Motor neuron (in vitro differentiated cells): ENCODE data around the gene RALGDS. TPM values are rescaled to one million over a fixed set of nuclear protein-coding genes. Genes with fewer than 3 reads are reported as not detected.
"Not testable (repeated sequence)": the region's sequence is repeated elsewhere in the genome, so short reads cannot be mapped to it uniquely, and the experiment has no call there.

ENCODE experiments used
- ATAC-seq, 8 experiments: fragments of 200-7000 bp; cut with Tn5 transposase; replicated peaks in 6 of 8; 2 replicates each; pipeline ENCODE4 v1.8.0; 2021; ENCODE audit warnings: mild to moderate bottlenecking in 8 of 8, moderate library complexity in 8 of 8
- H3K27ac ChIP-seq, 2 donors: fragments of 250-450 bp; sonication (Bioruptor Pico); 2 replicates each; pipeline ENCODE4 v1.9.0; 2021; ENCODE audit warnings: antibody characterized with exemption in 2 of 2, mild to moderate bottlenecking in 2 of 2, moderate library complexity in 1 of 2
- H3K4me1 ChIP-seq, 2 donors: fragments of 250-450 bp; sonication (Bioruptor Pico); replicated peaks in 1 of 2; 2 replicates each; pipeline ENCODE4 v1.6.1; 2021; ENCODE audit warnings: antibody characterized with exemption in 2 of 2, mild to moderate bottlenecking in 2 of 2, moderate library complexity in 1 of 2
- H3K4me3 ChIP-seq, 5 donors: fragments of 250-450 bp; sonication (Bioruptor Pico); 2 replicates each; pipeline ENCODE4 v1.9.0; 2021; ENCODE audit warnings: antibody characterized with exemption in 5 of 5, mild to moderate bottlenecking in 5 of 5, moderate library complexity in 4 of 5
- WGBS, 10 experiments: fragments of 450-650 bp; shearing (Covaris generic); methylation state at CpG; one replicate each; pipeline ENCODE4 v1.0.0; 2022; 5-methylcytosine and 5-hydroxymethylcytosine counted together
- in situ Hi-C, 9 experiments: fragments of 400-800 bp; cut with MboI; loops; one replicate each; pipeline ENCODE4 v1.15.0; 2021; ENCODE audit warnings: low sequenced_read_pairs in 9 of 9, low pct_unique_long_range_greater_than_20kb in 2 of 9; ENCODE audit not compliant: unreplicated experiment in 9 of 9
- total RNA-seq, 8 experiments: library from RNA; unstranded; fragments of 300-600 nt; gene quantifications; 2 replicates each; pipeline versions ENCODE4 v1.2.3 to v1.2.4, GENCODE V29; 2022

The RALGDS gene
- total RNA-seq, 8 experiments from 2014 or later = 18.3 to 85.1 (median 52.9) TPM

DNA sequence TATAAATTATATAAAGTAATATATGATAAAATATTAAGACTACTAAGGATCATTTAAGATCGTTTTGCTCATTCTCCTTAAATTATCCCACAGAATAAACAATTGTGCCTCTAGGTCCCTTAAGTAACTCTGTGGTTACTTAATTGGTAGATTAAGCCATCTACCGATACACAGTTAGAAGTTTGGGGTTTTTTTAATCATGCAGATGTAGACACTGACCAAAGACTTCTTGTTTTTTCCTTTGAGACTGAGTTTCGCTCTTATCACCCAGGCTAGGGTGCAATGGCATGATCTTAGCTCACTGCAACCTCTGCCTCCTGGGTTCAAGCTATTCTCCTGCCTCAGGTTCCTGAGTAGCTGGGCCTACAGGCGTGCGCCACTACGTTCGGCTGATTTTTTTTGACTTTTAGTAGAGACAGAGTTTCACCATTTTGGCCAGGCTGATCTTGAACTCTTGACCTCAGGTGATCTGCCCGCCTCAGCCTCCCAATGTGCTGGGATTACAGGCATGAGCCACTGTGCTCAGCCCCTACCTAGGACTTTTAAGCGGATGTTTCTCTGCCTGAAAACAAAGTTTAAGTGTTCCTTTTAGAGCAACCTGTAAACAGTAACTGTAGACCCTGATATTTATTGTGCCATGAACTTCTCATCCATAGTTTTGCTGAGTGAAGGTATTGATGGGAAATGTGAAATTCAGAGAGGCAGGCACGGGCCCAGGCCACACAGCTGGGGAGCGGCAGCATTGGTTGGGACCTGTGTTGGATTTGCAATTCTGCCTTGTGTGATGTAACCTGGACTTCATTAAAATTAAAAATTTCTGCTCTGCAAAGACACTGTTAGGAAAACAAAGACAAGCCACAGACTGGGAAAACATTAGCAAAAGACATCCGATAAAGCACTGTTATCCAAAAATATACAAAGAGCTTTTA, 47.7 kb downstream of the RALGDS start:
- in situ Hi-C loops = no loop called here
- 59 to 100% (median 83%) methylated on average over 1 to 11 of the region's 12 CpGs for WGBS, 10 experiments
- no peaks in the 10 kb centered on the region for H3K4me1 ChIP-seq
- no peak overlapping the region for H3K27ac ChIP-seq
- peak in 1 of 8 experiments; percentile 63 for ATAC-seq
- H3K4me3 ChIP-seq = no peak overlapping the region

DNA sequence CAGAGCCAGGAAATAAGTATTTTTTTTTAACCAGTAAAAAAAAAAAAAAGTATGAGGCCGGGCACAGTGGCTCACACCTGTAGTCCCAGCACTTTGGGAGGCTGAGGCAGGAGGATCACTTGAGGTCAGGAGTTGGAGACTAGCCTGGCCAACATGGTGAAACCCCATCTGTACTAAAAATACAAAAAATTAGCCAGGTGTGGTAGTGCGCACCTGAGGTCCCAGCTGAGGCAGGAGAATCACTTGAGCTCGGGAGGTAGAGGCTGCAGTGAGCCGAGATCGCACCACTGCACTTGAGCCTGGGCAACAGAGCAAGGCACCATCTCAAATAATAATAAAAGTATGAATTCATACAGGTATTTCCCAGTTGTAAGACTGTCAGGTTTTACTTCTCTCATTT, 48.8 kb downstream of the RALGDS start:
- ATAC-seq, H3K4me1 ChIP-seq, H3K27ac ChIP-seq, in situ Hi-C loops, H3K4me3 ChIP-seq: not testable (repeated sequence)
- 43 to 100% (median 92%) methylated on average over 1 to 5 of the region's 5 CpGs; no CpG with 5 or more reads in 5 of the 10 experiments for WGBS, 10 experiments

DNA sequence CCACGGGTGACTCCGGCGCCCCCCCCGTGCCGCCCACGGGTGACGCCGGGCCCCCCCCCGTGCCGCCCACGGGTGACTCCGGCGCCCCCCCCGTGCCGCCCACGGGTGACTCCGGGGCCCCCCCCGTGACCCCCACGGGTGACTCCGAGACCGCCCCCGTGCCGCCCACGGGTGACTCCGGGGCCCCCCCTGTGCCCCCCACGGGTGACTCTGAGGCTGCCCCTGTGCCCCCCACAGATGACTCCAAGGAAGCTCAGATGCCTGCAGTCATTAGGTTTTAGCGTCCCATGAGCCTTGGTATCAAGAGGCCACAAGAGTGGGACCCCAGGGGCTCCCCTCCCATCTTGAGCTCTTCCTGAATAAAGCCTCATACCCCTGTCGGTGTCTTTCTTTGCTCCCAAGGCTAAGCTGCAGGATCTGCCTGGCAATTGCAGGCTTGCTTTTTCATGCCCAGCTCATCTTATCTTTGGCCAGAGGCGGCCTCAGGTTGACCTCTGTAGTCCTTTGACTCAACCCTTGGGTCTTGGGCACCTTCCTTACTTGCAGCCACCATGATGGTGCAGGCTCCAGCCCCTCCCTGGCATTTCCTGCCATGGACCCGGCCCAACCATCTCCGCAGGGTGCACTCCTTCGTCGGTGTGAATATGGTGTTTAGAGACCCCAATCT, 49.4 kb downstream of the RALGDS start:
- H3K27ac ChIP-seq = no peak overlapping the region
- H3K4me1 ChIP-seq = no peaks in the 10 kb centered on the region
- 82 to 100% (median 93%) methylated on average over 1 to 4 of the region's 33 CpGs; no CpG with 5 or more reads in 4 of the 10 experiments for WGBS, 10 experiments
- no peak for ATAC-seq
- no peak overlapping the region for H3K4me3 ChIP-seq
- in situ Hi-C loops = no loop called here

DNA sequence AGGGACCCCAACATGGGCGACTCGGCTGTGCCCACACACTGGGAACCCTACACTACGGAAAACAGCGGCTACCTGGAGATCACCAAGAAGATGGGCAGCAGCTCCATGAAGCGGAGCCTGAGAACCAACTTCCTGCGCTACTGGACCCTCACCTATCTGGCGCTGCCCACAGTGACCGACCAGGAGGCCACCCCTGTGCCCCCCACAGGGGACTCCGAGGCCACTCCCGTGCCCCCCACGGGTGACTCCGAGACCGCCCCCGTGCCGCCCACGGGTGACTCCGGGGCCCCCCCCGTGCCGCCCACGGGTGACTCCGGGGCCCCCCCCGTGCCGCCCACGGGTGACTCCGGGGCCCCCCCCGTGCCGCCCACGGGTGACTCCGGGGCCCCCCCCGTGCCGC, 50.1 kb downstream of the RALGDS start:
- in situ Hi-C loops, H3K4me3 ChIP-seq, ATAC-seq, H3K4me1 ChIP-seq, H3K27ac ChIP-seq: not testable (repeated sequence)
- WGBS, 10 experiments = no CpG with 5 or more reads among the region's 31 CpGs

DNA sequence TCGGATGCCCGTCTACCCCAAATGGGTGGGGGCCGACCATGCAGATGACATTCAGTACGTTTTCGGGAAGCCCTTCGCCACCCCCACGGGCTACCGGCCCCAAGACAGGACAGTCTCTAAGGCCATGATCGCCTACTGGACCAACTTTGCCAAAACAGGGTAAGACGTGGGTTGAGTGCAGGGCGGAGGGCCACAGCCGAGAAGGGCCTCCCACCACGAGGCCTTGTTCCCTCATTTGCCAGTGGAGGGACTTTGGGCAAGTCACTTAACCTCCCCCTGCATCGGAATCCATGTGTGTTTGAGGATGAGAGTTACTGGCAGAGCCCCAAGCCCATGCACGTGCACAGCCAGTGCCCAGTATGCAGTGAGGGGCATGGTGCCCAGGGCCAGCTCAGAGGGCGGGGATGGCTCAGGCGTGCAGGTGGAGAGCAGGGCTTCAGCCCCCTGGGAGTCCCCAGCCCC, 50.5 kb downstream of the RALGDS start:
- H3K4me3 ChIP-seq, H3K4me1 ChIP-seq, in situ Hi-C loops, H3K27ac ChIP-seq: not testable (repeated sequence)
- ATAC-seq = peak in 1 of 8 experiments; percentile 9
- no CpG with 5 or more reads among the region's 17 CpGs for WGBS, 10 experiments

DNA sequence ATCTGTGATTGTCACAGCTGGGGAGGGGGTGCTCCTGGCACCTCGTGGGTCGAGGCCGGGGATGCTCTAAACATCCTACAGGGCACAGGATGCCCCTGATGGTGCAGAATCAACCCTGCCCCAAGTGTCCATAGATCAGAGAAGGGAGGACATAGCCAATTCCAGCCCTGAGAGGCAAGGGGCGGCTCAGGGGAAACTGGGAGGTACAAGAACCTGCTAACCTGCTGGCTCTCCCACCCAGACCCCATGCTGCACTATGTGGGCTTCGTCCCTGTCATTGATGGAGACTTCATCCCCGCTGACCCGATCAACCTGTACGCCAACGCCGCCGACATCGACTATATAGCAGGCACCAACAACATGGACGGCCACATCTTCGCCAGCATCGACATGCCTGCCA, 52.6 kb downstream of the RALGDS start:
- WGBS, 10 experiments = no CpG with 5 or more reads among the region's 15 CpGs
- H3K4me1 ChIP-seq, ATAC-seq, H3K4me3 ChIP-seq, in situ Hi-C loops, H3K27ac ChIP-seq: not testable (repeated sequence)

DNA sequence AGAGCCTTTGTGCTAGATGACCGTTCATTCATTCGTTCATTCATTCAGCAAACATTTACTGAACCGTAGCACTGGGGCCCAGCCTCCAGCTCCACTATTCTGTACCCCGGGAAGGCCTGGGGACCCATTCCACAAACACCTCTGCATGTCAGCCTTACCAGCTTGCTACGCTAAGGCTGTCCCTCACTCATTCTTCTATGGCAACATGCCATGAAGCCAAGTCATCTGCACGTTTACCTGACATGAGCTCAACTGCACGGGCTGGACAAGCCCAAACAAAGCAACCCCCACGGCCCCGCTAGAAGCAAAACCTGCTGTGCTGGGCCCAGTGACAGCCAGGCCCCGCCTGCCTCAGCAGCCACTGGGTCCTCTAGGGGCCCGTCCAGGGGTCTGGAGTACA, 53.2 kb downstream of the RALGDS start:
- Histone ChIP-seq H3K27ac (no peak overlapping the region), H3K4me1 (no peaks in the 10 kb centered on the region), H3K4me3 (no peak overlapping the region)
- peak in 1 of 8 experiments; percentile 26 for ATAC-seq
- WGBS, 10 experiments = 0 to 100% (median 91%) methylated on average over 1 to 4 of the region's 11 CpGs; no CpG with 5 or more reads in 3 of the 10 experiments
- in situ Hi-C loops = no loop called here

DNA sequence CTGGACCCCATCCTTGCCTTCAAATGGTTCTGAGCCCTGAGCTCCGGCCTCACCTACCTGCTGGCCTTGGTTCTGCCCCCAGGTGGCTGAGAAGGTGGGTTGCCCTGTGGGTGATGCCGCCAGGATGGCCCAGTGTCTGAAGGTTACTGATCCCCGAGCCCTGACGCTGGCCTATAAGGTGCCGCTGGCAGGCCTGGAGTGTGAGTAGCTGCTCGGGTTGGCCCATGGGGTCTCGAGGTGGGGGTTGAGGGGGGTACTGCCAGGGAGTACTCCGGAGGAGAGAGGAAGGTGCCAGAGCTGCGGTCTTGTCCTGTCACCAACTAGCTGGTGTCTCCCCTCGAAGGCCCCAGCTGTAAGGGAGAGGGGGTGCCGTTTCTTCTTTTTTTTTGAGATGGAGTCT, 54.0 kb downstream of the RALGDS start:
- 79 to 93% methylated on average over 2 to 3 of the region's 11 CpGs; no CpG with 5 or more reads in 8 of the 10 experiments for WGBS, 10 experiments
- Histone ChIP-seq H3K4me1 (no peaks in the 10 kb centered on the region), H3K27ac (no peak overlapping the region), H3K4me3 (no peak overlapping the region)
- in situ Hi-C loops = no loop called here
- no peak for ATAC-seq

DNA sequence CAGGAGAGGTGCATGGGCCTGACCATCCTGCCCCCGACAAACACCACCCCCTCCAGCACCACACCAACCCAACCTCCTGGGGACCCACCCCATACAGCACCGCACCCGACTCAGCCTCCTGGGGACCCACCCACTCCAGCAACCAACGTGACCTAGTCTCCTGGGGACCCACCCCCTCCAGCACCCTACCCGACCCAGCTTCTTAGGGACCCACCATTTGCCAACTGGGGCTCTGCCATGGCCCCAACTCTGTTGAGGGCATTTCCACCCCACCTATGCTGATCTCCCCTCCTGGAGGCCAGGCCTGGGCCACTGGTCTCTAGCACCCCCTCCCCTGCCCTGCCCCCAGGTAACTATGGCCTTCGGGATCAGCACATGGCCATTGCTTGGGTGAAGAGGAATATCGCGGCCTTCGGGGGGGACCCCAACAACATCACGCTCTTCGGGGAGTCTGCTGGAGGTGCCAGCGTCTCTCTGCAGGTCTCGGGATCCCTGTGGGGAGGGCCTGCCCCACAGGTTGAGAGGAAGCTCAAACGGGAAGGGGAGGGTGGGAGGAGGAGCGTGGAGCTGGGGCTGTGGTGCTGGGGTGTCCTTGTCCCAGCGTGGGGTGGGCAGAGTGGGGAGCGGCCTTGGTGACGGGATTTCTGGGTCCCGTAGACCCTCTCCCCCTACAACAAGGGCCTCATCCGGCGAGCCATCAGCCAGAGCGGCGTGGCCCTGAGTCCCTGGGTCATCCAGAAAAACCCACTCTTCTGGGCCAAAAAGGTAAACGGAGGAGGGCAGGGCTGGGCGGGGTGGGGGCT, 54.7 kb downstream of the RALGDS start:
- ATAC-seq = no peak
- Histone ChIP-seq H3K4me3 (no peak overlapping the region), H3K27ac (no peak overlapping the region), H3K4me1 (peaks cover 1% of the 10 kb centered on the region in 2 donors)
- WGBS, 10 experiments = 80 to 100% (median 100%) methylated on average over 1 to 2 of the region's 25 CpGs; no CpG with 5 or more reads in 7 of the 10 experiments
- in situ Hi-C loops = no loop called here

DNA sequence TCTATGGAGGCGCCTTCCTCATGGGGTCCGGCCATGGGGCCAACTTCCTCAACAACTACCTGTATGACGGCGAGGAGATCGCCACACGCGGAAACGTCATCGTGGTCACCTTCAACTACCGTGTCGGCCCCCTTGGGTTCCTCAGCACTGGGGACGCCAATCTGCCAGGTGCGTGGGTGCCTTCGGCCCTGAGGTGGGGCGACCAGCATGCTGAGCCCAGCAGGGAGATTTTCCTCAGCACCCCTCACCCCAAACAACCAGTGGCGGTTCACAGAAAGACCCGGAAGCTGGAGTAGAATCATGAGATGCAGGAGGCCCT, 56.0 kb downstream of the RALGDS start:
- in situ Hi-C loops = no loop called here
- ATAC-seq = no peak
- H3K4me1 ChIP-seq = peaks cover 13 to 14% of the 10 kb centered on the region in 2 donors
- no peak overlapping the region for H3K27ac ChIP-seq
- H3K4me3 ChIP-seq = no peak overlapping the region
- 90 to 95% (median 92%) methylated on average over 2 to 11 of the region's 17 CpGs; no CpG with 5 or more reads in 6 of the 10 experiments for WGBS, 10 experiments

DNA sequence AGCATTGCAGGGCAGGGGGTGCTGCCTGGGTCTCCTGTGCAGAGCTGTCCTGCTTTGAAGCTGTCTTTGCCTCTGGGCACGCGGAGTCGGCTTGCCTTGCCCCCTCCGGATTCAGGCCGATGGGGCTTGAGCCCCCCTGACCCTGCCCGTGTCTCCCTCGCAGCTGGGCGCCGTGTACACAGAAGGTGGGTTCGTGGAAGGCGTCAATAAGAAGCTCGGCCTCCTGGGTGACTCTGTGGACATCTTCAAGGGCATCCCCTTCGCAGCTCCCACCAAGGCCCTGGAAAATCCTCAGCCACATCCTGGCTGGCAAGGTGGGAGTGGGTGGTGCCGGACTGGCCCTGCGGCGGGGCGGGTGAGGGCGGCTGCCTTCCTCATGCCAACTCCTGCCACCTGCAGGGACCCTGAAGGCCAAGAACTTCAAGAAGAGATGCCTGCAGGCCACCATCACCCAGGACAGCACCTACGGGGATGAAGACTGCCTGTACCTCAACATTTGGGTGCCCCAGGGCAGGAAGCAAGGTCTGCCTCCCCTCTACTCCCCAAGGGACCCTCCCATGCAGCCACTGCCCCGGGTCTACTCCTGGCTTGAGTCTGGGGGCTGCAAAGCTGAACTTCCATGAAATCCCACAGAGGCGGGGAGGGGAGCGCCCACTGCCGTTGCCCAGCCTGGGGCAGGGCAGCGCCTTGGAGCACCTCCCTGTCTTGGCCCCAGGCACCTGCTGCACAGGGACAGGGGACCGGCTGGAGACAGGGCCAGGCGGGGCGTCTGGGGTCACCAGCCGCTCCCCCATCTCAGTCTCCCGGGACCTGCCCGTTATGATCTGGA, 56.6 kb downstream of the RALGDS start:
- Histone ChIP-seq H3K4me1 (peaks cover 16 to 19% of the 10 kb centered on the region in 2 donors), H3K4me3 (no peak overlapping the region), H3K27ac (no peak overlapping the region)
- in situ Hi-C loops = no loop called here
- 70 to 100% (median 93%) methylated on average over 1 to 6 of the region's 30 CpGs; no CpG with 5 or more reads in 6 of the 10 experiments for WGBS, 10 experiments
- no peak for ATAC-seq

DNA sequence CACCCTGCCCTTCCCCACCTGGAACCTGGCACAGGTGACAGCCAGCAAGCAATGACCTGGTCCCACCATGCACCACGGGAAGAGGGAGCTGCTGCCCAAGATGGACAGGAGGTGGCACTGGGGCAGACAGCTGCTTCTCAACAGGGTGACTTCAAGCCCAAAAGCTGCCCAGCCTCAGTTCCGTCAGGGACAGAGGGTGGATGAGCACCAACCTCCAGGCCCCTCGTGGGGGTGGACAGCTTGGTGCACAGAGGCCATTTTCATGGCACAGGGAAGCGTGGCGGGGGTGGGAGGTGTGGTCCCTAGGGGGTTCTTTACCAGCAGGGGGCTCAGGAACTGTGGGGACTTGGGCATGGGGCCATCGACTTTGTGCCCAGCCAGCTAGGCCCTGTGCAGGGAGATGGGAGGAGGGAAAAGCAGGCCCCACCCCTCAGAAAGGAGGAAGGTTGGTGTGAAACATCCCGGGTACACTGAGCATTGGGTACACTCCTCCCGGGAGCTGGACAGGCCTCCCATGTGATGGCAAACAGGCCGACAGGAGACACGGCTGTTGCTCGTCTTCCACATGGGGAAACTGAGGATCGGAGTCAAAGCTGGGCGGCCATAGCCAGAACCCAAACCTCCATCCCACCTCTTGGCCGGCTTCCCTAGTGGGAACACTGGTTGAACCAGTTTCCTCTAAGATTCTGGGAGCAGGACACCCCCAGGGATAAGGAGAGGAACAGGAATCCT, 57.4 kb downstream of the RALGDS start:
- Histone ChIP-seq H3K27ac (no peak overlapping the region), H3K4me1 (peaks cover 16 to 20% of the 10 kb centered on the region in 2 donors), H3K4me3 (no peak overlapping the region)
- in situ Hi-C loops = no loop called here
- 70 to 93% (median 91%) methylated on average over 2 to 6 of the region's 14 CpGs; no CpG with 5 or more reads in 7 of the 10 experiments for WGBS, 10 experiments
- no peak for ATAC-seq
